Central memory CD8-positive, alpha-beta T cell (primary cell): ENCODE data around the gene NRCAM.

Experiments used
- ATAC-seq: fragments of 150-1000 bp; cut with Tn5 transposase; replicated peaks from 2 replicates; pipeline ENCODE4 v1.10.0; 2022; ENCODE audit warnings: mild to moderate bottlenecking, moderate FRiP score, moderate number of reproducible peaks; ENCODE audit not compliant: poor library complexity, severe bottlenecking; ENCODE audit errors: extremely low read depth
- DNase-seq, 2 donors: peaks; one replicate each; pipeline ENCODE4 v3.0.0; 2021; ENCODE audit warnings: low spot score in 2 of 2
- H3K27ac Mint-ChIP-seq: one replicate; pipeline ENCODE4 v1.8.0; 2022; ENCODE audit warnings: low read depth, mild to moderate bottlenecking, moderate library complexity, mixed read lengths
- H3K27me3 Mint-ChIP-seq: one replicate; pipeline ENCODE4 v1.8.0; 2022; ENCODE audit warnings: mixed read lengths
- H3K36me3 Mint-ChIP-seq: one replicate; pipeline ENCODE4 v1.8.0; 2022; ENCODE audit warnings: mild to moderate bottlenecking, moderate library complexity, mixed read lengths; ENCODE audit not compliant: insufficient read depth
- H3K4me1 Mint-ChIP-seq: one replicate; pipeline ENCODE4 v1.8.0; 2022; ENCODE audit warnings: mixed read lengths
- H3K4me3 Mint-ChIP-seq: one replicate; pipeline ENCODE4 v1.8.0; 2022; ENCODE audit warnings: mild to moderate bottlenecking, moderate library complexity, mixed read lengths
- H3K9me3 Mint-ChIP-seq: one replicate; pipeline ENCODE4 v1.8.0; 2022; ENCODE audit warnings: mixed read lengths

The NRCAM gene

DNA sequence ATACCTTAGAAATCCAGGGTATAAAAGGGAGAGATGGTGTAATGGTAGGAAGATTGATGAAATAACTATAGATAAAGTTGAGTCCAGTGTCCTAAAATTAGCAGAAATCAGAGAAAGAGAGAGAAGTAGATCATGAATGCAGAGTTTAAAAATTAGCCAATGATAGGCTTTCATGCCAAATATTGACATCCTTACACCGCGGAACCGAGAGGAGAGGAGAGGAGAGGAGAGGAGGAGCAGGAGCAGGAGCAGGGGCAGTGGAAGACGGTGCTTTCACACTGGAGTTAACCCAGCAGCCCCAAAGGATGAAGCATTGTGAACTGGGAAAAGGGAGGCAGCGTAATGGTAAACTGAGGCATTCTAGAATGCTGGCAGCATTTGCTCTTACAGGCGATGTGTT lies 291.9 kb downstream of the NRCAM start:
- H3K27ac Mint-ChIP-seq, result no peak overlapping the region
- H3K4me3 Mint-ChIP-seq, result no peak overlapping the region
- no peak for ATAC-seq
- no peaks in the 10 kb centered on the region for H3K27me3 Mint-ChIP-seq
- DNase-seq, result no peak
- H3K36me3 Mint-ChIP-seq, result no peaks in the 10 kb centered on the region
- no peaks in the 10 kb centered on the region for H3K9me3 Mint-ChIP-seq
- no peaks in the 10 kb centered on the region for H3K4me1 Mint-ChIP-seq

- DNase-seq (no peak), ATAC-seq (no peak)
- H3K27me3 Mint-ChIP-seq, result peaks cover 8% of the 10 kb centered on the region
- H3K36me3 Mint-ChIP-seq, result no peaks in the 10 kb centered on the region
- no peak overlapping the region for H3K4me3 Mint-ChIP-seq
- no peaks in the 10 kb centered on the region for H3K4me1 Mint-ChIP-seq
- no peaks in the 10 kb centered on the region for H3K9me3 Mint-ChIP-seq
- no peak overlapping the region for H3K27ac Mint-ChIP-seq
Measured at GRCh38 chr7:108158776-108159175, 297.5 kb downstream of the NRCAM start.

- no peak overlapping the region for H3K4me3 Mint-ChIP-seq
- no peak for ATAC-seq
- H3K36me3 Mint-ChIP-seq, result no peaks in the 10 kb centered on the region
- H3K27ac Mint-ChIP-seq, result no peak overlapping the region
- DNase-seq, result no peak
- no peaks in the 10 kb centered on the region for H3K4me1 Mint-ChIP-seq
- no peaks in the 10 kb centered on the region for H3K9me3 Mint-ChIP-seq
- H3K27me3 Mint-ChIP-seq, result peaks cover 11% of the 10 kb centered on the region
Measured at GRCh38 chr7:108157606-108158335, 298.5 kb downstream of the NRCAM start.

- no peaks in the 10 kb centered on the region for H3K4me1 Mint-ChIP-seq
- no peaks in the 10 kb centered on the region for H3K36me3 Mint-ChIP-seq
- DNase-seq, result no peak
- H3K9me3 Mint-ChIP-seq, result no peaks in the 10 kb centered on the region
- H3K27me3 Mint-ChIP-seq, result peaks cover 17% of the 10 kb centered on the region
- no peak overlapping the region for H3K27ac Mint-ChIP-seq
- no peak overlapping the region for H3K4me3 Mint-ChIP-seq
- ATAC-seq, result no peak
Measured at GRCh38 chr7:108156897-108157605, 299.2 kb downstream of the NRCAM start.

- H3K27ac Mint-ChIP-seq, result no peak overlapping the region
- H3K27me3 Mint-ChIP-seq, result peaks cover 19% of the 10 kb centered on the region
- no peak overlapping the region for H3K4me3 Mint-ChIP-seq
- no peaks in the 10 kb centered on the region for H3K9me3 Mint-ChIP-seq
- ATAC-seq (no peak), DNase-seq (no peak)
- no peaks in the 10 kb centered on the region for H3K4me1 Mint-ChIP-seq
- no peaks in the 10 kb centered on the region for H3K36me3 Mint-ChIP-seq
Measured at GRCh38 chr7:108152198-108152597, 304.0 kb downstream of the NRCAM start.

- Mint-ChIP-seq H3K27me3 (peaks cover 18% of the 10 kb centered on the region), H3K4me1 (no peaks in the 10 kb centered on the region), H3K9me3 (no peaks in the 10 kb centered on the region), H3K4me3 (no peak overlapping the region), H3K27ac (no peak overlapping the region), H3K36me3 (no peaks in the 10 kb centered on the region)
- no peak for ATAC-seq
- no peak for DNase-seq
Measured at GRCh38 chr7:108149908-108150307, 306.3 kb downstream of the NRCAM start.

DNA sequence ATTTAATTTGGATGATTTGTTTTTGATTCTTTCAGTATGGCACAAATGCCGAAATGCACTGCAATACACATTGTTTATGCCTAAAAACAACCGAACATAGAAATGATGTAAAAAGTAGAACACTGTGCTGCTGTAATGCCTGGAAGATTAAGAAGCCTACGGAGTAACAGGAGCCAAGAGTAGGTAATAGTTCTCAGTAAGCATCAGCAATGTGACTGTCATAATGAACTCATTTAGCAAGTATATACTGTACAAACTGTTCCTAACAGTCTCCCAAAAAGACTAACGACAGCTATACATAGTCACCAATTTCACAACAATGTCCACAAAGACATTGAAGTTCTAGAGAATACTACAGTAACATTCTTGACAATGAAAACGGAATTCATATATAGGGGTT lies 307.1 kb downstream of the NRCAM start:
- no peak overlapping the region for H3K4me3 Mint-ChIP-seq
- DNase-seq (no peak), ATAC-seq (no peak)
- no peaks in the 10 kb centered on the region for H3K9me3 Mint-ChIP-seq
- no peaks in the 10 kb centered on the region for H3K4me1 Mint-ChIP-seq
- H3K27ac Mint-ChIP-seq, result no peak overlapping the region
- peaks cover 18% of the 10 kb centered on the region for H3K27me3 Mint-ChIP-seq
- H3K36me3 Mint-ChIP-seq, result no peaks in the 10 kb centered on the region

DNA sequence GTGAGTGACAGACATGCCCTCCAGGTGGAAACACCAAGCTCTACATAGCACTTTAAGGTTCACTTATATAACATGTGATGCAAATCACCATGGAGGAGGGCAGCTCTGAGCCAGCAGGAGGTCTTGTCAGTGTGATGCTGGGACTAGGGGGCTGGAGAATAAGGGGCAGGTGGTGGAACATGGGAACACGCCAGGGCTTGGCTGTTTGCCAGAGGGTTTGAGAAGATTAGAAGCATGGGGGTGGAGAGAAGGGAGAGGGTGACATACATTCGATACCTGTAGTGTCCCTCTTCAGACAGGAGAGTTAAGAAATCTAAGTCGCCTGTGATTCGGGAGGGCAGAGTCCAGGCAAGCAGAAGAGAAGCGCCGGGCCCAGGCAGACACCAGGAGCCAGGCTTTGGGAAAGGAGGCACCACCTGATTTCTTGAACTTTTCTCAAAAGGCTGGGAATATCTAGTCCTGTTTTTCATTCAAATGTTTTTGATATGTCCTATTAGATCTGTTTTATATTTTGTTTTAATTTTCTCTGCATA lies 309.1 kb downstream of the NRCAM start:
- no peaks in the 10 kb centered on the region for H3K9me3 Mint-ChIP-seq
- no peak overlapping the region for H3K4me3 Mint-ChIP-seq
- H3K27me3 Mint-ChIP-seq, result peaks cover 10% of the 10 kb centered on the region
- DNase-seq (no peak), ATAC-seq (no peak)
- H3K27ac Mint-ChIP-seq, result no peak overlapping the region
- no peaks in the 10 kb centered on the region for H3K36me3 Mint-ChIP-seq
- H3K4me1 Mint-ChIP-seq, result no peaks in the 10 kb centered on the region

DNA sequence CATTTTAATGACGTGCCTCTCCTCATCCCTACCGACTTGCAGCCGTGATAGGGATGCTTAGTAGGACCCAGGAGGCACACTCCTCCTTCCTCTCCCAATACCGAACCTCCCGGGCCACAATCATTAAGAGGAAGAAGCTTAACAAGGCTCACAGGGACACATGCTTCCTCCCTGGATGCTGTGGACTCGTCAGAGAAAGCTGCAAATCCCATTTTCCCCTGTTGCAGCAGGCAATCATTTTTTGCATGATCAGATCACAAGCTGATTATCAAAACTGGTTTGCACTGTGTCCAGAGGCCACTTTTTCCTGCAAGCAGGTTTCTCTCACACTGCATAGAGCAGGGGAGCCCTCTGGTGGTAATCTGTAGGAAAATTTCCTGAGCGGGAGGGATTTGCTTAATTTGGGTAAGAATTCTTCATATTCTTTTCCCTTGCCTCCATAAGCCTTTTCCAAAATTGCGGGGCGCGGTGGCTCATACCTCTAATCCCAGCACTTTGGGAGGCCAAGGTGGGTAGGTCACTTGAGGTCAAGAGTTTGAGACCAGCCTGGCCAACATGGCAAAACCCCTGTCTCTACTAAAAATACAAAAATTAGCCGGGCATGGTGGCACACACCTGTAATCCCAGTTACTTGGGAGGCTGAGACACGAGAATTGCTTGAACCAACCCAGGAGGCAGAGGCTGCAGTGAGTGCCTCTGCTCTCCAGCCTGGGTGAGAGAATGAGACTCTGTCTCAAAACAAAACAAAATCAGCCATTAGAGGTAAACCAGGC lies 310.0 kb downstream of the NRCAM start:
- Mint-ChIP-seq H3K4me3 (no peak overlapping the region), H3K4me1 (no peaks in the 10 kb centered on the region), H3K27ac (no peak overlapping the region), H3K9me3 (no peaks in the 10 kb centered on the region), H3K27me3 (peaks cover 10% of the 10 kb centered on the region), H3K36me3 (no peaks in the 10 kb centered on the region)
- ATAC-seq (no peak), DNase-seq (peak in 1 of 2 donors; percentile 10)

DNA sequence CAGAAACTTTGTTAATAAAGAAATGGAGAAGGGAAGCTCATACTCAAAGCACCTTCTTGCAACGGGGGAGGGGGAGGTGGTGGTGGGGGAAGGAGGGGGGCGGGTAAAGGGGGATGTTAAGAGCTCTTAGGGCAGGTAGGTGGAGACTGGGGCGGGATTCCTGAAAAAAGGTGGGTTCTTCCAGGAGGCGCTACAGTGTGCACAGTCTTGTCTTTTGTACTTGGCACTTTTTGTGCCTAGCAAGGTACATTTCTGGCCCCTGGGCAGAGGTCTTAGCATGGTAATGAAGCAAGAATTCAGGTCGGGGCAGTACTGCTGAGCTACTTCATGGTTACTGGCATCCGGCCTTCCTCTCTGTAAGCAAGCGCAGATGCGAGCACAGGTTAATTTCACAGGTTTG lies 310.8 kb downstream of the NRCAM start:
- no peak for ATAC-seq
- no peaks in the 10 kb centered on the region for H3K36me3 Mint-ChIP-seq
- H3K9me3 Mint-ChIP-seq, result no peaks in the 10 kb centered on the region

DNA sequence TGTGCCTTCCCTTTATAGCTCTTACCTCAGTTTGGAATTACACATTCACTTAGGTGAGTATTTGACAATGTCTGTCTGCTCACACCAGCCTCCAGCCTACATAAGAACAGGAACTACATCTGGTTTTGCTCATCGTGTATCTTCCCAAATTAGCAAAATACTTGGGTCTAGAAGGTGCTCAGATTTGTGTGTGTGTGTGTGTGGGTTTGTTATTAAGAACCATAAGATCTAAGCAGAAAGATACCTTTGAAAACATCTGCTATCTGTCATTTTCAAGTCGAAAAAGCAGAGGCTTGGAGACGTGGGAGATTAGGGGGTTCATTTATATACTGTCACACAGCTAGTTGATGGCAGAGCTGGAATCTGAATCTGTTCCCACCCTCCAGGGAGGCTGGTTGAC lies 311.3 kb downstream of the NRCAM start:
- H3K4me3 Mint-ChIP-seq, result no peak overlapping the region
- DNase-seq (no peak), ATAC-seq (no peak)
- H3K36me3 Mint-ChIP-seq, result no peaks in the 10 kb centered on the region
- H3K4me1 Mint-ChIP-seq, result no peaks in the 10 kb centered on the region
- no peak overlapping the region for H3K27ac Mint-ChIP-seq
- no peaks in the 10 kb centered on the region for H3K9me3 Mint-ChIP-seq
- H3K27me3 Mint-ChIP-seq, result peaks cover 19% of the 10 kb centered on the region

More for the DNA sequence above, 310.8 kb downstream of the NRCAM start:
- no peaks in the 10 kb centered on the region for H3K4me1 Mint-ChIP-seq
- DNase-seq, result no peak
- H3K4me3 Mint-ChIP-seq, result no peak overlapping the region
- H3K27me3 Mint-ChIP-seq, result peaks cover 14% of the 10 kb centered on the region
- H3K27ac Mint-ChIP-seq, result no peak overlapping the region

GRCh38 chr7:108143658-108144420 lies 312.4 kb downstream of the NRCAM start:
- H3K27ac Mint-ChIP-seq, result no peak overlapping the region
- H3K9me3 Mint-ChIP-seq, result no peaks in the 10 kb centered on the region
- DNase-seq, result no peak
- H3K27me3 Mint-ChIP-seq, result peaks cover 22% of the 10 kb centered on the region
- no peaks in the 10 kb centered on the region for H3K4me1 Mint-ChIP-seq
- ATAC-seq, result no peak
- no peaks in the 10 kb centered on the region for H3K36me3 Mint-ChIP-seq
- H3K4me3 Mint-ChIP-seq, result no peak overlapping the region
